ENCODE measurements around the gene RCAN1.

- TF ChIP-seq CTCF (IDR thresholded peaks at IDR 0.05; ENCODE audit: low read depth, low read length, poor library complexity, severe bottlenecking) (no peak), EZH2phosphoT487 (IDR thresholded peaks at IDR 0.05; ENCODE audit: borderline replicate concordance, low read length) (no peak)
These were observed 33.9 kb upstream of the RCAN1 start for GRCh38 chr21:34648739-34649297.
